ENCODE measurements around the gene CA12.

Gene CA12

DNA sequence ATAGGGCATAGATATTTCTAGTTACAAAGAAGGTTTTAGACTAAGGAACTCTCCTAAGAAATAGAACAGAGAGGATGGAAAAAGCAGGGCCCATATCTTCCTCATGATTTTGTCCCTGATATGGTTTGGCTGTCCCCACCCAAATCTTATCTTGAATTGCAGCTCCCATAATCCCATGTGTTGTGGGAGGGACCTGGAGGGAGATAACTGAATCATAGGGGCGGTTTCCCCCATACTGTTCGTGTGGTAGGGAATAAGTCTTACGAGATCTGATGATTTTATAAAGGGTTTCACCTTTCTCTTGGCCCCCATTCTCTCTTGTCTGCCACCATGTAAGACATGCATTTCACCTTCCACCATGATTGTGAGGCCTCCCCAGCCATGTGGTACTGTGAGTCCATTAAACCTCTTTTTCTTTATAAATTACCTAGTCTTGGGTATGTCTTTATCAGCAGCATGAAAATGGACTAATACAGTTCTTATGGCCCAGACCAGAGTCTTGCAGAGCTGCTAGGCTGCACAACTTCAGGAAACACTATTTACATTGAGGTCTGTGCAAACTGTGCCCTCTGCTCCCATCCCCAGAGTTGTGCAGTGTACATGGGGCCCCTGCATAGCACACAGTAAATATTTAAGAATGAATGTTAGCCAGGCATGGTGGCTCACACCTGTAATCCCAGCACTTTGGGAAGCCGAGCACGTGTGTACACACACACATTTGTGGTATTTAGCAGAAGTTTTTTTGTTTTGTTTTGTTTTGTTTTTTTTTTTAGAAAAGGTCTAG is 20.3 kb upstream of the CA12 start:
- TF ChIP-seq, protein P1, sequence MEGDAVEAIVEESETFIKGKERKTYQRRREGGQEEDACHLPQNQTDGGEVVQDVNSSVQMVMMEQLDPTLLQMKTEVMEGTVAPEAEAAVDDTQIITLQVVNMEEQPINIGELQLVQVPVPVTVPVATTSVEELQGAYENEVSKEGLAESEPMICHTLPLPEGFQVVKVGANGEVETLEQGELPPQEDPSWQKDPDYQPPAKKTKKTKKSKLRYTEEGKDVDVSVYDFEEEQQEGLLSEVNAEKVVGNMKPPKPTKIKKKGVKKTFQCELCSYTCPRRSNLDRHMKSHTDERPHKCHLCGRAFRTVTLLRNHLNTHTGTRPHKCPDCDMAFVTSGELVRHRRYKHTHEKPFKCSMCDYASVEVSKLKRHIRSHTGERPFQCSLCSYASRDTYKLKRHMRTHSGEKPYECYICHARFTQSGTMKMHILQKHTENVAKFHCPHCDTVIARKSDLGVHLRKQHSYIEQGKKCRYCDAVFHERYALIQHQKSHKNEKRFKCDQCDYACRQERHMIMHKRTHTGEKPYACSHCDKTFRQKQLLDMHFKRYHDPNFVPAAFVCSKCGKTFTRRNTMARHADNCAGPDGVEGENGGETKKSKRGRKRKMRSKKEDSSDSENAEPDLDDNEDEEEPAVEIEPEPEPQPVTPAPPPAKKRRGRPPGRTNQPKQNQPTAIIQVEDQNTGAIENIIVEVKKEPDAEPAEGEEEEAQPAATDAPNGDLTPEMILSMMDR (IDR thresholded peaks at IDR 0.05; ENCODE audit: low read depth, low read length): no peak
- no peak overlapping the region for H3K4me3 ChIP-seq (ENCODE audit: low read depth, low read length)

DNA sequence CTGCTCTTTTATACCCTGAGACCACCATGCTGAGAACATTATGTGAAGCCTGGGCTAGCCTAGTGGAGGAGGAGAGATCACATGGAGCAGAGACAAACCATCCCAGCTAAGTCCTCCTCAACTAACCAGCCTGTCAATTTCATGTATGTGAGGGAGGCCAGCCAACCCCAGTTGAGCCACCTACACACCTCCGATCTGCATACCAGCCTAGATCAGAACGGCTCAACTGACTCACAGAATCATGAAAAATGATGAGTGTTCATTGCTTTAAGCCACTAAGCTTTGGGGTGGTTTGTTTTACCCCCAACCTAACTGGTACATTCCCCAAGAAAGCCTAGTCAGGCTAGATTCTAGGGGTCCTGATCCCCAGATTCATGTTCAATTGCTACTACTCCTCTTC is 19.4 kb upstream of the CA12 start:
- TF ChIP-seq, protein P1 (IDR thresholded peaks at IDR 0.05; ENCODE audit: low read depth, low read length): no peak
- H3K4me3 ChIP-seq (ENCODE audit: low read depth, low read length): no peak overlapping the region

DNA sequence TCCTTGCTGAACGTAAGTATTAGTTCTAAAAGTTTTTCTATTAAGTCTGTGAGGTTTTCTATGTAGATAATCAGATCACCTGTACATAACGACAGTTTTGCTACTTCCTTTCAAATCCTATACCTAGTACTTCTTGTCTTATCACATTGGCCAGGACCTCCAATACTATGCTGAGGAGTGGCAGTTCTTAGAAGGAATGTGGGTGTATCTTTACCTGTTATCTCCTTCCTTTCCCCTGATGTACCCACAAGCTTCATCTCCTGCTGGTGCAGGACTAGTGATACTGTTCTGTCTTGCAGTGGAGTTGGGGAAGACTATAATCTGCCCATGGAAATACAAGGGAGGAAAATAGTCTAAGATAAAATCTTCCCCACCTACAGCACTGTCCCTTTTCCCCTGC is 16.8 kb upstream of the CA12 start:
- TF ChIP-seq, protein P1 (IDR thresholded peaks at IDR 0.05; ENCODE audit: low read depth, low read length): no peak
- H3K4me3 ChIP-seq (ENCODE audit: low read depth, low read length): no peak overlapping the region

DNA sequence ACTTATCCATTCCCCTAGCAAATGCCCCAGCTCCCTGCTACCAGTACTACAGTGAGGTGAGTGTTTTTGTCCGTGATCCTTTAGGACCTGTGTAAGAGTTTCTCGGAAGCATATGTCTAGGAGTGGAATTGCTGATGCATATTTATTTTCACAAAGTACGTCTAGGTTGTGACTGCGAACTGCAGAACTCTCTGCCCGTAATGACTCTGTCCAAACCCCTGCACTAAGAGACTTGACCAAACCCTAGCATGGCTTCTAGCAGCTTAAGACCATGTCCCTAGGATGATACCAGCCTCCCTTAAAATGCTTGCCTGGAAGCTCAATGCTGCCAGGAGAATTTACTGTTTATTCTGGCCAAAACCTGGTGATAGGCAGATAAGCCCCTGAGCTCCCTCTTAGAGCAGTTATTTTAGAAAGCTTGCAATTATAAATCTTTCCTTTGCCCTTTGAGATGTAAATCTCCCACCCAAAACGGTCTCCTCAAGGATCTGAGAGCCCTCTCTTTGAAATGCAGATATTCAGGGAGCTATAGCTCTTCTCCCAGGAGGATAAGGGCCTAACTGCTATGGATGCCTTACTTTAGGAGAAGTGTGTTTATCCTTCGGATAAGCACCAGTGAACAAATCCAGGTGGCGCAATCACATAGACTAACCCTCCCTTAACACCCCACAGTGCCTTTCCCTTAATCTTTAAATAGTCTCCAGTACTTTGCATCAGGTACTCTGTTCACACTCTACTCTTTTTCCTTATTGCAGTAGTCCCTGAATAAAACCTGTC is 14.7 kb upstream of the CA12 start:
- TF ChIP-seq, protein P1 (IDR thresholded peaks at IDR 0.05; ENCODE audit: low read depth, low read length): no peak

DNA sequence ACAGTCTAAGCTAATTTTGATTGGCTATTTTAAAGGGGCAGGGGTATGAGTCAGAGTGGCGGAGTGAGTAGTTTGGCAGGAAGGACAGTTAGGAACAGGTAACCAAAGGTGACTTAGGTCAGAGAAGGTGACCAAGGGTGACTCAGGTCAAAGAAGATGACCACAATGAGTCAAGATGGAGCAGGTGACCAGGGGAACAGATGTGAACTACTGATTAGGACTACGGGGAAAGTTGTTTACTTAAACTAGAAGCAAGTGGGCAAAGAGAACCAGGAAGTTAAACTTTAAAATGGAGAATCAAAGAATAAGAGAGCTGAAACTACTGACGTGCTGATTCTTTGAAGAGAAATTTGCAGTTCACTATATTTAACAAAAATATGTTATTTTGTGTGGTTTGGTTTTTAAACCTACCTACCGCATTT is 14.1 kb upstream of the CA12 start:
- no peak overlapping the region for H3K4me3 ChIP-seq (ENCODE audit: low read depth, low read length)
- TF ChIP-seq, protein P1 (IDR thresholded peaks at IDR 0.05; ENCODE audit: low read depth, low read length): no peak

More for the DNA sequence above, 14.7 kb upstream of the CA12 start:
- H3K4me3 ChIP-seq (ENCODE audit: low read depth, low read length): no peak overlapping the region

DNA sequence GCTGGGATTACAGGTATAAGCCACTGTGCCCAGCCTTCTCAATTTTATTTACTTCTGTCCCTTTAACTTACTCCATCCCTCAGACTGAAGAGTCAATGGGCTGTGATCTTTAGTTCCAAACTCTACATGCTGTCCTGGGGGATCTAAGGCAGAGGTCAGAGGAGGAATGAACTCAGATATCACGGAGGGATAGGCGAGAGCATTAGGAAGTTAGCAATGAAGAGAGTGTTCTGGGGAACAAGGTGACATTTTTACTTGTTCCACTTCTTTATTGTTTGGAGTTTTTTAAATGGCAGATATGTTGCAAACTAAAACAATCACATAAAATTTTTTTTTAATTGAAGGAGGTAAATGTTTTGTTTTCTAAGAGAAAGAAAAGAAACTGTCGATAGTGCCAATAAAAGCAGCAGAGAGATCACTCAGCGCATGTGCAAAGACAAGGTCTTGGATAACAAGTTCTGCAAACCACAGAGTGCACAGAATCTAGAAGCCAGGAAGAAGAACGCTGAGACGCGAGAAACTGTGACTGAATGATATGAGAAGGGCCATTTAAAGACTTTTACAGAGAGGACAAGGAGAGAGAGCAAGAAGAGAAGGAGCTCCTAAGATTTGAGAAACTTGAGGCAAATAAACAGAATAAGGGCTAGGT is 10.8 kb upstream of the CA12 start:
- TF ChIP-seq, protein P1 (IDR thresholded peaks at IDR 0.05; ENCODE audit: low read depth, low read length): no peak
- no peak overlapping the region for H3K4me3 ChIP-seq (ENCODE audit: low read depth, low read length)

All from WI38 (cell line).